DMS79 (cell line): ENCODE measurements around the gene S100P.

Experiments
- DNase-seq: peaks from one replicate; lab custom pipeline; 2025; lab: John Stamatoyannopoulos, UW

The S100P gene

GRCh38 chr4:6697131-6697530, 3.5 kb downstream of the S100P start:
- DNase-seq = no peak

- no peak for DNase-seq
Observed at GRCh38 chr4:6699388-6699787, 5.7 kb downstream of the S100P start.

GRCh38 chr4:6699903-6700302, 6.2 kb downstream of the S100P start:
- DNase-seq = no peak

GRCh38 chr4:6701371-6701770, 7.7 kb downstream of the S100P start:
- DNase-seq = no peak

- no peak for DNase-seq
Observed at GRCh38 chr4:6702761-6703160, 9.1 kb downstream of the S100P start.

- no peak for DNase-seq
Observed at GRCh38 chr4:6703786-6704185, 10.1 kb downstream of the S100P start.

GRCh38 chr4:6705646-6706045, 12.0 kb downstream of the S100P start:
- DNase-seq = no peak

- no peak for DNase-seq
Observed at GRCh38 chr4:6706173-6706572, 12.5 kb downstream of the S100P start.

GRCh38 chr4:6709230-6710114, 15.8 kb downstream of the S100P start, which contains the start of gene MRFAP1L1:
MRFAP1L1 (minus strand) TSS chr4:6709865; CDS start chr4:6709629, 236 bp downstream.
- DNase-seq = peak; percentile 68

- no peak for DNase-seq
Observed at GRCh38 chr4:6710282-6710681, 16.6 kb downstream of the S100P start.

- DNase-seq = no peak
Observed at GRCh38 chr4:6710996-6711395, 17.3 kb downstream of the S100P start.

- no peak for DNase-seq
Observed at GRCh38 chr4:6714954-6715353, 21.3 kb downstream of the S100P start.

GRCh38 chr4:6715704-6716017, 22.0 kb downstream of the S100P start:
- DNase-seq = no peak

GRCh38 chr4:6716018-6716911, 22.6 kb downstream of the S100P start, which contains the start of gene BLOC1S4:
BLOC1S4 (plus strand) TSS chr4:6716174; CDS start chr4:6716210, 36 bp downstream.
- DNase-seq = peak; percentile 55

GRCh38 chr4:6716958-6717655, 23.4 kb downstream of the S100P start:
- no peak for DNase-seq

GRCh38 chr4:6718932-6719610, 25.4 kb downstream of the S100P start:
- DNase-seq = no peak

GRCh38 chr4:6719611-6720179, 26.0 kb downstream of the S100P start:
- no peak for DNase-seq

GRCh38 chr4:6720202-6720699, 26.6 kb downstream of the S100P start:
- no peak for DNase-seq

GRCh38 chr4:6721121-6721520, 27.4 kb downstream of the S100P start:
- DNase-seq = no peak

- DNase-seq = no peak
Observed at GRCh38 chr4:6722891-6723290, 29.2 kb downstream of the S100P start.

- no peak for DNase-seq
Observed at GRCh38 chr4:6723851-6724250, 30.2 kb downstream of the S100P start.
